ENCODE measurements around the gene WWOX.

DNA sequence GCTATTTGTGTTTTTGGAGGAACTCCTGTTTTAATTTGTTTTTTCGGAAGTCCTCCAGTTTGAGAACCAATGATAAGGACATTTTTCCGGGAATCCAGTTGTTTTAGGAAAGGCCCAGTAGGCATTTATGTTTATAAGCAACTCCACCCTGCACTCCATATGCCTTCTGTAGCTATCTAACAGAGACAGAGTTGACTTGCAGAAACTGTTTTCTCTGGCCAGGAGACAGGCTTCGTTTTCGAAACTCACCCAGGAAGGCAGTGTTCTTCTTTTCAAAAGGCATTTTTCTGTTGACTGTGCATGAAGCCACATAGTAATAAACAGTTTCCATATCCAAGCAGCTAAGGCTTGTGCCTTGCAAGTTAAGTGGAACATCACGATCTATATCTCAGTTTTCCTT lies 587.1 kb downstream of the WWOX start:
- TF ChIP-seq CTCF (IDR thresholded peaks at IDR 0.05; ENCODE audit: borderline replicate concordance, extremely low read depth, low read length, poor library complexity, severe bottlenecking), result no peak
- no peak for TF ChIP-seq EZH2 (IDR thresholded peaks at IDR 0.05; ENCODE audit: borderline replicate concordance, low read depth, low read length, severe bottlenecking)
